ENCODE results near the gene WSCD2. TPM values are rescaled to one million over a fixed set of nuclear protein-coding genes. Genes with fewer than 3 reads are reported as not detected.

WSCD2 gene
- total RNA-seq, 1 donor from 2014 or later = 0.04 TPM

DNA sequence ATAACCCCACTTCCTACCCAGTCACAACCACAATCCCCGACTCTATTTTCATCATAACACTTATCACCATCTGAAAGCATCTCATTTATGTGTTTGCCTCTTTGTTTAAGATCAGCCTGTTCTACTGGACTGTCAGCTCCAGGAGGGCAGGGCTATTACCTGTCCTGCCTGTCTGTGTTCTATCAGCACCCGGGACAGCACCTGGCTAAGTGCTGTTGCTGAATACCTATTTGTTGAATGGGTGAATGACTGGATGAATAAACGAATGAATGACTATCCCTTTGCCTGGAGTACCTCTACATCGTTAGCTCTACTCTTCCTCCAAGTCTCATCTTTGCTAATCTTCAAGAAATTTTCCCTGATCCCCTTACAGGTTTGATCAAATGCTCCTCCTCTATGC is 69.0 kb downstream of the WSCD2 start:
- no peak for DNase-seq (ENCODE audit: low read depth)
- Histone ChIP-seq H3K4me3 (ENCODE audit: low read depth, low read length) (no peak overlapping the region), H3K36me3 (ENCODE audit: control insufficient read depth, insufficient read depth, low read length) (no peaks in the 10 kb centered on the region), H3K27me3 (ENCODE audit: control insufficient read depth, insufficient read depth, low read length) (no peaks in the 10 kb centered on the region)
- TF ChIP-seq, protein P1, sequence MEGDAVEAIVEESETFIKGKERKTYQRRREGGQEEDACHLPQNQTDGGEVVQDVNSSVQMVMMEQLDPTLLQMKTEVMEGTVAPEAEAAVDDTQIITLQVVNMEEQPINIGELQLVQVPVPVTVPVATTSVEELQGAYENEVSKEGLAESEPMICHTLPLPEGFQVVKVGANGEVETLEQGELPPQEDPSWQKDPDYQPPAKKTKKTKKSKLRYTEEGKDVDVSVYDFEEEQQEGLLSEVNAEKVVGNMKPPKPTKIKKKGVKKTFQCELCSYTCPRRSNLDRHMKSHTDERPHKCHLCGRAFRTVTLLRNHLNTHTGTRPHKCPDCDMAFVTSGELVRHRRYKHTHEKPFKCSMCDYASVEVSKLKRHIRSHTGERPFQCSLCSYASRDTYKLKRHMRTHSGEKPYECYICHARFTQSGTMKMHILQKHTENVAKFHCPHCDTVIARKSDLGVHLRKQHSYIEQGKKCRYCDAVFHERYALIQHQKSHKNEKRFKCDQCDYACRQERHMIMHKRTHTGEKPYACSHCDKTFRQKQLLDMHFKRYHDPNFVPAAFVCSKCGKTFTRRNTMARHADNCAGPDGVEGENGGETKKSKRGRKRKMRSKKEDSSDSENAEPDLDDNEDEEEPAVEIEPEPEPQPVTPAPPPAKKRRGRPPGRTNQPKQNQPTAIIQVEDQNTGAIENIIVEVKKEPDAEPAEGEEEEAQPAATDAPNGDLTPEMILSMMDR (IDR thresholded peaks at IDR 0.05; ENCODE audit: insufficient read depth, low read length, poor library complexity, severe bottlenecking) = no peak

DNA sequence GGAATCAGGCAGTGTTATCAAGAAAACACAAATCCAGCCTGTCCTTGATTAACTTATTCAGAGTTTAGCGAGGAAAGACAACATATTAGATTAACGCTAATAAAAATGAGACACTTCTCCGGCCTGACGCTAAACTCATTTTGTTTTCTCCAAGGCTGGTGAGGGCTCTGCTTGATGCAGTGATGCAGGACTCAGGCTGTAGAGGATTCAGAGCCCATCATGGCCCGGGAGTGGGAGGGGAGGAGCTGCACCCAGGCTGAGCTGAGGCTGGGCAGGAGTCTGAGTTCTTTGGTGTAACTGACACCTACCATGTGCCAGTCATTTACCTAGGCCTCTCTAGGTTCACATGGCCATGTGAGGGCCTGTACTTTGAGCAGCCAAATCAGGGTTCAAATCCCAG is 70.0 kb downstream of the WSCD2 start:
- no peak for DNase-seq (ENCODE audit: low read depth)
- TF ChIP-seq, protein P1 (IDR thresholded peaks at IDR 0.05; ENCODE audit: insufficient read depth, low read length, poor library complexity, severe bottlenecking) = no peak
- H3K27me3 ChIP-seq (ENCODE audit: control insufficient read depth, insufficient read depth, low read length) = no peaks in the 10 kb centered on the region
- H3K36me3 ChIP-seq (ENCODE audit: control insufficient read depth, insufficient read depth, low read length) = no peaks in the 10 kb centered on the region
- no peak overlapping the region for H3K4me3 ChIP-seq (ENCODE audit: low read depth, low read length)

DNA sequence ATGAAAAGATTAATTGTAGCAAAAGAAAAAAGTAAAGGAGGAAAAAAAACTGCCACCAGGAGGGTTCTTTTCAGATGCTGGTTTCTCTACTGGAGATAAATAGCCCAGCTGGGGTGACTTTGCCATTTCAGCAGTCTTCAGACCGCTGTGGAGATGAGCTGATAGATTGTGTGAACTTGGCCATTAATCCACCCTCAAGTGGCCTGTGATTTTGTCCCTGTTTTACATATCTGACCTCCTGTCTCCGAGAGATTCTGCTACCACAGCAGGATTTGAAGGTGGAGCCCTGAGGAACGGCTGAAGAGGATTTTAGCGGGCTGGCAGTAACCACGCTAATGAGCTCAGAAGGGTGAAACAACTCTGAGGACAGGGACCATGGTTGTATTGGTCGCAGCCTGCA is 72.7 kb downstream of the WSCD2 start:
- Histone ChIP-seq H3K36me3 (ENCODE audit: control insufficient read depth, insufficient read depth, low read length) (no peaks in the 10 kb centered on the region), H3K27me3 (ENCODE audit: control insufficient read depth, insufficient read depth, low read length) (no peaks in the 10 kb centered on the region), H3K4me3 (ENCODE audit: low read depth, low read length) (no peak overlapping the region)
- TF ChIP-seq, protein P1 (IDR thresholded peaks at IDR 0.05; ENCODE audit: insufficient read depth, low read length, poor library complexity, severe bottlenecking) = no peak
- no peak for DNase-seq (ENCODE audit: low read depth)

DNA sequence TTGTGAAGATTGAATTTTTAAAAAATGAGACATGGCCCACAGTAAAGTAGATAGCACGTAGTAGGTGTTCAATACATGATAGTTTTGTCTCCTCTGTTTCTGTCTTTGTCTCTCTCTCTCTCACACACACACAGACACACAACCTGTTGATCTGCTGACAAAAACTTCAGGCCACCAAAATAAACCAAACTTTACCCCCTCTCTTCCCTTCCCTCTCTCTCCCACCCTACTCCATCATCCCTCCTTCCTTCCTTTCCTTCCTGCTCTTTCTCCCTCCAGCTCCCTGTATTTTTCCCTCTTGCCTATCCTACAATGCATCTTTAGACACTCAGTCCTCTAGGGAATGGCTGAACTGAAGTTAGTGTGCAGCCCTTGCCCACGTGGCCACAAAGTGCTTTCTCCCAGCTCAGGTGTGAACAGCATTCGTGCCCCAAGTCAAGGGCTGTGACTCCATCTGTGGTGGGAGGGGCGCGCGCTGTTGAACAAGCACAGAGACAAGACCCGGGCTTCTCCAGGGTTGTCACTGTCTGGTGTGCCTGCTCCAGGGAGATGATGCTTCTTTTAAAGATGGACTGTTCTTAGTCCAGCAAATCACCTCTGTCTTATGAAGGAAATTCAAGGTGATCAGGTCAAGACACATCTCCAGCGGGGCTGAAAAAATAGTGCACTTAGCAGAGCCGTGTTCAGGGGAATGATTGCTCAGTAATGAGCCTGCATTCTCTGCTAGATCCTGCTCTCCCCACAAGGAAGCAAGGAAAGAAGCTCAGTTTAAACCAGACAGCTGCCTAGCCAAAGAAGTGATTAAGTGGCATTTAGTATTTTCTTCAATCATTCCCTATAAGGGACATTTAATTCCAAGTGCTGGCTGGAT is 75.3 kb downstream of the WSCD2 start:
- H3K4me3 ChIP-seq (ENCODE audit: low read depth, low read length) = no peak overlapping the region
- no peaks in the 10 kb centered on the region for H3K27me3 ChIP-seq (ENCODE audit: control insufficient read depth, insufficient read depth, low read length)
- DNase-seq (ENCODE audit: low read depth) = no peak
- TF ChIP-seq, protein P1 (IDR thresholded peaks at IDR 0.05; ENCODE audit: insufficient read depth, low read length, poor library complexity, severe bottlenecking) = no peak
- no peaks in the 10 kb centered on the region for H3K36me3 ChIP-seq (ENCODE audit: control insufficient read depth, insufficient read depth, low read length)

DNA sequence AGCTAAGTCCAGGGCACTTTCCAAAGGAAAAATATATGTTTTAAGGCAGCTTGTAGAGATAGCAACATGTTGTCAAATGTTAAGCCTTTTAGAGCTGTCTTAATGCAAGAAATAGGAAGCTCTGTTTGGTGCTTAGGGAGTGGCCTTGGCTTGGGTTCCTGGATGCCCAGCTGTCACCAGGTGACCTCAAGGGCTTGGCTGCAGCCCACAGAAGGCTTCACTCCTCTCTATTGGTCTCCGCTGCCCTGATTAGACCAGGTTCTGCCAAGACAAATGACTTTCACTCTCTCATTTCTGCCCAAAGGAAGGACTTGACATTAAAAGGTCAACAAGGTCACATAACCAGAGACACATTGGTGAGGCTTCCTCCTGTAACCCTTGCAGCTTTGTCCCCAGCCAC is 76.8 kb downstream of the WSCD2 start:
- H3K4me3 ChIP-seq (ENCODE audit: low read depth, low read length) = no peak overlapping the region
- no peaks in the 10 kb centered on the region for H3K36me3 ChIP-seq (ENCODE audit: control insufficient read depth, insufficient read depth, low read length)
- TF ChIP-seq, protein P1 (IDR thresholded peaks at IDR 0.05; ENCODE audit: insufficient read depth, low read length, poor library complexity, severe bottlenecking) = no peak
- H3K27me3 ChIP-seq (ENCODE audit: control insufficient read depth, insufficient read depth, low read length) = no peaks in the 10 kb centered on the region
- DNase-seq (ENCODE audit: low read depth) = no peak
